Neuronal stem cell (in vitro differentiated cells): ENCODE data around the gene NFIX.

Source experiments
- DNase-seq: peaks from one replicate; pipeline ENCODE4 v3.0.0-alpha.2; 2013; ENCODE audit warnings: low spot score
- H2AFZ ChIP-seq: one replicate; pipeline ENCODE4 v1.6.1; 2013; ENCODE audit warnings: mild to moderate bottlenecking, low read length, inconsistent platforms
- H2AK5ac ChIP-seq: 2 replicates; pipeline ENCODE4 v1.6.1; 2013; ENCODE audit warnings: low read depth, mild to moderate bottlenecking, inconsistent platforms, low read length, moderate library complexity, mixed read lengths
- H2BK120ac ChIP-seq: 2 replicates; pipeline ENCODE4 v1.6.1; 2013; ENCODE audit warnings: low read depth, mild to moderate bottlenecking, inconsistent platforms, low read length, moderate library complexity, mixed read lengths
- H2BK12ac ChIP-seq: one replicate; pipeline ENCODE4 v1.6.1; 2013; ENCODE audit warnings: low read length, inconsistent platforms
- H2BK15ac ChIP-seq: 2 replicates; pipeline ENCODE4 v1.6.1; 2013; ENCODE audit warnings: mild to moderate bottlenecking, low read length, inconsistent platforms, mixed read lengths
- H2BK5ac ChIP-seq: one replicate; pipeline ENCODE4 v1.6.1; 2013; ENCODE audit warnings: inconsistent platforms, mild to moderate bottlenecking, low read length, moderate library complexity
- H3K14ac ChIP-seq: one replicate; pipeline ENCODE4 v1.6.1; 2013; ENCODE audit warnings: low read length, inconsistent platforms
- H3K18ac ChIP-seq: 2 replicates; pipeline ENCODE4 v1.6.1; 2013; ENCODE audit warnings: low read length, inconsistent platforms
- H3K23ac ChIP-seq: 2 replicates; pipeline ENCODE4 v1.6.1; 2013; ENCODE audit warnings: low read depth, mild to moderate bottlenecking, mixed read lengths, low read length, inconsistent platforms; ENCODE audit not compliant: poor library complexity
- H3K27ac ChIP-seq: replicated peaks from 3 replicates; pipeline ENCODE4 v1.5.1; 2013; ENCODE audit warnings: low read length, inconsistent platforms
- H3K27me3 ChIP-seq, 3 experiments: 2 replicates each; pipeline ENCODE4 v1.6.1; 2013; ENCODE audit warnings: low read length in 3 of 3, mild to moderate bottlenecking in 2 of 3, inconsistent platforms in 1 of 3, low read depth in 1 of 3, mixed read lengths in 1 of 3, moderate library complexity in 1 of 3; ENCODE audit not compliant: control insufficient read depth in 3 of 3, insufficient read depth in 3 of 3
- H3K36me3 ChIP-seq, 2 donors: replicated peaks in 1 of 2; 2 replicates each; pipeline ENCODE4 v1.6.1; 2013; ENCODE audit warnings: low read length in 2 of 2; ENCODE audit not compliant: control insufficient read depth in 2 of 2, insufficient read depth in 2 of 2
- H3K4ac ChIP-seq: 2 replicates; pipeline ENCODE4 v1.6.1; 2013; ENCODE audit warnings: inconsistent platforms, mild to moderate bottlenecking, low read length, moderate library complexity
- H3K4me1 ChIP-seq, 2 donors: 1 replicate in 1 of 2; 2 replicates in 1 of 2; pipeline ENCODE4 v1.6.1; 2013; ENCODE audit warnings: low read length in 2 of 2, low read depth in 1 of 2; ENCODE audit not compliant: control insufficient read depth in 2 of 2, insufficient read depth in 1 of 2
- H3K4me2 ChIP-seq: one replicate; pipeline ENCODE4 v1.6.1; 2013; ENCODE audit warnings: mild to moderate bottlenecking, low read length, inconsistent platforms; ENCODE audit not compliant: insufficient read depth, poor library complexity, severe bottlenecking
- H3K4me3 ChIP-seq, 2 donors: 2 replicates each; pipeline ENCODE4 v1.5.1; 2013; ENCODE audit warnings: low read length in 2 of 2, mild to moderate bottlenecking in 2 of 2, inconsistent platforms in 1 of 2, moderate library complexity in 1 of 2
- H3K79me1 ChIP-seq: one replicate; pipeline ENCODE4 v1.6.1; 2013; ENCODE audit warnings: low read depth, mild to moderate bottlenecking, inconsistent platforms, low read length, moderate library complexity
- H3K9ac ChIP-seq: one replicate; pipeline ENCODE4 v1.6.1; 2013; ENCODE audit warnings: mild to moderate bottlenecking, low read depth, low read length, inconsistent platforms; ENCODE audit not compliant: poor library complexity
- H3K9me3 ChIP-seq, 2 donors: replicated peaks in 1 of 2; 2 replicates each; pipeline versions ENCODE3 to v1.6.1; 2013; ENCODE audit warnings: low read length in 2 of 2, mild to moderate bottlenecking in 2 of 2, inconsistent platforms in 1 of 2, low read depth in 1 of 2, mixed read lengths in 1 of 2, moderate library complexity in 1 of 2; ENCODE audit not compliant: control insufficient read depth in 2 of 2, insufficient read depth in 1 of 2
- H4K8ac ChIP-seq: one replicate; pipeline ENCODE4 v1.6.1; 2013; ENCODE audit warnings: low read depth, mild to moderate bottlenecking, inconsistent platforms, low read length, moderate library complexity
- H4K91ac ChIP-seq: one replicate; pipeline ENCODE4 v1.6.1; 2013; ENCODE audit warnings: low read length, low read depth, mild to moderate bottlenecking, inconsistent platforms; ENCODE audit not compliant: poor library complexity
- WGBS, 2 donors: extraction: QIAGEN DNeasy Blood & Tissue Kit; methylation state at CpG; one replicate each; pipeline ENCODE4 v1.1.7; 2013; ENCODE audit warnings: missing lambda C conversion rate in 2 of 2, mixed read lengths in 1 of 2; ENCODE audit not compliant: insufficient read length in 2 of 2, insufficient replicate concordance in 1 of 2; ENCODE audit errors: extremely low coverage in 2 of 2; 5-methylcytosine and 5-hydroxymethylcytosine counted together

The NFIX gene

DNA sequence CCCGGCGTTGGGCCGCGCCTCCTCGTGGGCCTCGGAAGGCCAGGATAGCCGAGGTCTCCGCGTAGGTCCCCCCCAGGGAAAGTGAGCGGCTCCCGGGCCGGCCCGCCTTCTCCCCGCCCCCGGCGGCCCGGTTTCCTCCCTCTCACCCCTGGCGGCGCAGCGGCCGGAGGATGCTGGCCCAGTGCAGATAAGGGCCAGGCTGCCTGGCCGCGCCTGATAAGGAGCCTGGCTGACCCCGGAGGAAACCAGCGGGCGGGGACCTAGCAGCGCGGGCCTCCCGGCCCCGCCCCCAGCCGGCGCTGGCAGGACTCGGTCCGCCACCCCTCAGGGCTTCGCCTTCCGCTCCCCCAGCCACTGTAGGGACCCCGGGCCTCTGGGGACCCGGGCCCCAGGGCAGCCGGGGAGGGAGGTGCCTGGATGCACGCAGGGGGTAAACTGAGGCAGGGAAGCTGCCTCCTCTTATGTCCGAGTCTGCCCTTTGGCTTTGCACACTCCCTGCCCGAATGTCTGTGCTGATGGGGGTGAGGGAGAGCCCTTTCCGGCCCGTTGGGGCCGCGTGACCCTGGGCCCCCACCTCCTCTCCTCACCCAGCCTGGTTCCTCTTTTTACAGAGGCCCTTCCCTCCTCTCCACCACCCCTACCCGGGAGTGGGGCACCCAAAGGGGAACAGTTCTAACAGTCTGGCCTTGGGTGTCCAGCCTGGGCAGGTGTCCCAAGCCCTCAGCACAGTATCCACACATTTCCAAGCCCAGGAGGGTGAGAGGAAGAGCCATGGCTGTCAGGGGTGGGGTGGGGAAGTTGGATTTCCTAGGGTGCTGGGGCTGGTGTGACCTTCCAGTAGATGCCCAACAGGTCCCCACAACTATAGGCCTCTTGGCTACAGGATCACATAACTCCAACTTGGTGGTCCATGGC is 107.6 kb downstream of the NFIX start, which contains the start of gene LYL1:
Gene LYL1 (minus strand): TSS at position 193 of the 915 bp plus-strand sequence. CDS start 1,687 bp downstream, outside the sequence.
- DNase-seq: no peak
- peak within 1 kb of the TSS; percentile 7 for H2BK15ac ChIP-seq
- H3K79me1 ChIP-seq: no peaks in the 10 kb centered on the region
- H2BK5ac ChIP-seq: peak within 1 kb of the TSS; percentile 58
- peak within 1 kb of the TSS; percentile 8 for H3K23ac ChIP-seq
- H4K91ac ChIP-seq: no peak within 1 kb of the TSS
- peak within 1 kb of the TSS; percentile 48 for H2AK5ac ChIP-seq
- peak within 1 kb of the TSS; percentile 44 for H3K18ac ChIP-seq
- H3K36me3 ChIP-seq: peaks cover 7 to 14% of the 10 kb centered on the region in 2 donors
- H3K27ac ChIP-seq: no peak within 1 kb of the TSS
- H2BK12ac ChIP-seq: peak within 1 kb of the TSS; percentile 73
- no peak within 1 kb of the TSS for H4K8ac ChIP-seq
- H3K4me2 ChIP-seq: peak within 1 kb of the TSS; percentile 56
- no peak within 1 kb of the TSS for H2BK120ac ChIP-seq
- peak within 1 kb of the TSS; percentile 51 to 70 for H3K4me3 ChIP-seq
- peaks cover 8 to 9% of the 10 kb centered on the region in 2 donors for H3K9me3 ChIP-seq
- H3K4ac ChIP-seq: peak within 1 kb of the TSS; percentile 84
- peak within 1 kb of the TSS; percentile 93 for H2AFZ ChIP-seq
- H3K27me3 ChIP-seq: peaks cover 22 to 44% (median 42%) of the 10 kb centered on the region in 3 experiments
- H3K4me1 ChIP-seq: peaks cover 4 to 9% of the 10 kb centered on the region in 2 donors
- peak within 1 kb of the TSS; percentile 1 for H3K9ac ChIP-seq
- no CpG with 5 or more reads among the region's 47 CpGs for WGBS, 2 donors
- no peak within 1 kb of the TSS for H3K14ac ChIP-seq

DNA sequence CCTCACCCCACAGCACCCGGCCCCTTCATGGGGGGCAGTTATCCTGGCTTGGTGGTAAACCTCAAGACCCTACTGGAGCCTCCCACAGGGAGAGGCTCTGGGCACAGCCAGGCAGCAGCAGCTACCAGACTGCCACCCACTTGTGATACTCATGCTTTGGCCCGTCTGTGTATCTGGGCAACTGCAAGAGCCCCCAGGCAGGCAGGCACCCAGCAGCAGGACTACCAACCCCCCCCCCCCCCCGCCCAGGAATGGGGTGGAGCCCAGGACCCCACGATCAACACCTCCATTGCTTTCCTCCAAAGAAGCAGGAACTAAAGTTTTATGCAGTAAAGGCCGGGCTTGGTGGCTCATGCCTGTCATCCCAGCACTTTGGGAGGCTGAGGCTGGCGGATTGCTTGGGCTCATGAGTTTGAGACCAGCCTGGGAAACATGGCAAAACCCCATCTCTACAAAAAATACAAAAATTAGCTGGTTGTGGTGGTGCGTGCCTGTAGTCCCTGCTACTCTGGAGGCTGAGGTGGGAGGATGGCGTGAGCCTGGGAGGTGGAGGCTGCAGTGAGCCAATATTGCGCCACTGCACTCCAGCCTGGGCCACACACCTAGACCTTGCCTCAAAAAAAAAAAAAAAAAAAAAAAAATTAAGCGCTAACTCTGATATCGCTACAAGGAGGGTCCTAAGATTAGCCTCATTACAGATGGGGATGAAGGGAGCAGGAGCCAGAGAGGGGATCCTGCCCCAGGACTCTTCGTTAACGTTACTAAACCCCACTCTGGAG is 108.5 kb downstream of the NFIX start:
- peaks cover 4 to 9% of the 10 kb centered on the region in 2 donors for H3K4me1 ChIP-seq
- no peak overlapping the region for H3K23ac ChIP-seq
- no peak overlapping the region for H2BK5ac ChIP-seq
- peaks cover 7 to 17% of the 10 kb centered on the region in 2 donors for H3K36me3 ChIP-seq
- H3K4ac ChIP-seq: no peak overlapping the region
- H3K27ac ChIP-seq: no peak overlapping the region
- no peak overlapping the region for H4K8ac ChIP-seq
- H2BK120ac ChIP-seq: no peak overlapping the region
- no peak overlapping the region for H4K91ac ChIP-seq
- H2BK15ac ChIP-seq: no peak overlapping the region
- H3K18ac ChIP-seq: no peak overlapping the region
- no peak overlapping the region for H3K4me2 ChIP-seq
- H3K79me1 ChIP-seq: no peaks in the 10 kb centered on the region
- WGBS, 2 donors: no CpG with 5 or more reads among the region's 13 CpGs
- H3K9me3 ChIP-seq: peaks cover 8% of the 10 kb centered on the region in 2 donors
- no peak overlapping the region for H3K14ac ChIP-seq
- H2AFZ ChIP-seq: no peak overlapping the region
- peak overlapping the region; percentile 48 for H2AK5ac ChIP-seq
- no peak overlapping the region for H3K9ac ChIP-seq
- DNase-seq: no peak
- H3K27me3 ChIP-seq: peaks cover 16 to 35% (median 34%) of the 10 kb centered on the region in 3 experiments
- H3K4me3 ChIP-seq: no peak overlapping the region
- H2BK12ac ChIP-seq: no peak overlapping the region

DNA sequence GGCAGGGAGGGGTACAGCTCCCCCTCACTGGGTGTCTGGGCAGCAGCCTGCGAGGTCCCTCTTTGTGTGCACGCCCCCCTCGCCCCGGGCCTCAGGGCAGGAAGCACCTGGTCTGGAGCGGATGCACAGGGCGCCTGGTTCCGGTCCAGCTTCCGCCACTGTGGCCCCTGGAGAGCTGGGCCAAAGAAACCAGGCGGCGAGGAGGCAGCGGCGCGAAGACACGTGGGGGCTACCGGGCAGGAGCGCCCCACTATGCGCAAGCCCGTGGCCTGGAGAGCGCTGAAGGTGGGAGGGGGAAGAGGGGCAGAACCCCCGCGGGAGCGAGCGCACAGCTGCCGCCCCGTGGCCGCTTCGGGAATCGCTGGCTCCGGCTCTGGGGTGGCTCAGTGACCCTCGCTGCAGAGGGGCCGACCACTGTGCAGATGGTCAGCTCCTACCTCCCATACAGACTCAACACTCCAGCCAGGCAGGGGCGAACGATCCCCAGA is 109.1 kb downstream of the NFIX start:
- Histone ChIP-seq H2BK12ac (no peak overlapping the region), H4K91ac (no peak overlapping the region), H3K4me2 (no peak overlapping the region), H3K27ac (no peak overlapping the region), H3K79me1 (no peaks in the 10 kb centered on the region), H3K36me3 (peaks cover 12 to 23% of the 10 kb centered on the region in 2 donors), H3K9me3 (peaks cover 4 to 5% of the 10 kb centered on the region in 2 donors), H3K14ac (no peak overlapping the region), H3K4me1 (peaks cover 4 to 9% of the 10 kb centered on the region in 2 donors), H2AFZ (no peak overlapping the region), H3K4ac (no peak overlapping the region), H2BK120ac (no peak overlapping the region), H3K23ac (peak overlapping the region; percentile 81), H2BK15ac (no peak overlapping the region), H3K4me3 (no peak overlapping the region), H3K27me3 (peaks cover 10 to 29% (median 28%) of the 10 kb centered on the region in 3 experiments), H2AK5ac (no peak overlapping the region), H2BK5ac (no peak overlapping the region), H4K8ac (no peak overlapping the region), H3K18ac (peak overlapping the region; percentile 35), H3K9ac (peak overlapping the region; percentile 4)
- WGBS, 2 donors: no CpG with 5 or more reads among the region's 33 CpGs
- no peak for DNase-seq
